Sigmoid colon (tissue), 4 donors: ENCODE results near the gene ZFC3H1.

Source experiments
- EP300 ChIP-seq, 4 donors: sonication (generic); formaldehyde crosslinking; IDR thresholded peaks; one replicate each; pipeline ENCODE4 v1.6.1; 2017; ENCODE audit warnings: antibody characterized with exemption in 4 of 4
- POLR2A ChIP-seq, 2 donors: fragments of 450-650 bp; IDR thresholded peaks; one replicate each; pipeline ENCODE4 v1.6.1; 2016; ENCODE audit warnings: antibody characterized with exemption in 2 of 2, mild to moderate bottlenecking in 2 of 2, moderate library complexity in 2 of 2
- POLR2AphosphoS5 ChIP-seq, 4 donors: sonication (generic); formaldehyde crosslinking; IDR thresholded peaks; one replicate each; pipeline ENCODE4 v1.6.1; 2017; ENCODE audit warnings: antibody characterized with exemption in 4 of 4
- TF ChIP-seq, protein P1 (sequence below), 4 experiments: fragments of 450-650 bp in 3 of 4; fragments of 200-600 bp in 1 of 4; IDR thresholded peaks; one replicate each; pipeline ENCODE4 v1.5.1; 2016 to 2019; ENCODE audit warnings: antibody characterized with exemption in 4 of 4, mild to moderate bottlenecking in 3 of 4, moderate library complexity in 2 of 4

DNA sequence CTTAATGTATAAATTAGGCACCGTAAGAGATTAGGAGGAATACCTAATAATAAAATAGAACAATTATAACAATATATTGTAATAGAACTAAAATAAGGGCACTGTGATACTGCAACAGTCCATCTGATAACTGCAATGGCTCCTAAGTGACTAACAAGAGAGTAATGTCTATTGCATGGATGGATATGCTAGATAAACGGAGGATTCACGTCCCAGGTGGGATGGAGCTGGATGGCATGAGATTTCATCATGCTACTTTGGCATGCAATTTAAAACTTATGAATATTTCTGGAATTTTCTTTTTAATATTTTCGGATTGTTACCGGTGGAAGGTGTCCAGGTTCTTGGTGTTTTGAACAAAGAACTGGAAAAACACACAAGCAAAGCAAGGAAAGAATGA, 20.0 kb upstream of the ZFC3H1 start:
- TF ChIP-seq, protein P1, sequence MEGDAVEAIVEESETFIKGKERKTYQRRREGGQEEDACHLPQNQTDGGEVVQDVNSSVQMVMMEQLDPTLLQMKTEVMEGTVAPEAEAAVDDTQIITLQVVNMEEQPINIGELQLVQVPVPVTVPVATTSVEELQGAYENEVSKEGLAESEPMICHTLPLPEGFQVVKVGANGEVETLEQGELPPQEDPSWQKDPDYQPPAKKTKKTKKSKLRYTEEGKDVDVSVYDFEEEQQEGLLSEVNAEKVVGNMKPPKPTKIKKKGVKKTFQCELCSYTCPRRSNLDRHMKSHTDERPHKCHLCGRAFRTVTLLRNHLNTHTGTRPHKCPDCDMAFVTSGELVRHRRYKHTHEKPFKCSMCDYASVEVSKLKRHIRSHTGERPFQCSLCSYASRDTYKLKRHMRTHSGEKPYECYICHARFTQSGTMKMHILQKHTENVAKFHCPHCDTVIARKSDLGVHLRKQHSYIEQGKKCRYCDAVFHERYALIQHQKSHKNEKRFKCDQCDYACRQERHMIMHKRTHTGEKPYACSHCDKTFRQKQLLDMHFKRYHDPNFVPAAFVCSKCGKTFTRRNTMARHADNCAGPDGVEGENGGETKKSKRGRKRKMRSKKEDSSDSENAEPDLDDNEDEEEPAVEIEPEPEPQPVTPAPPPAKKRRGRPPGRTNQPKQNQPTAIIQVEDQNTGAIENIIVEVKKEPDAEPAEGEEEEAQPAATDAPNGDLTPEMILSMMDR (IDR thresholded peaks at IDR 0.05): no peak
- TF ChIP-seq EP300 (IDR thresholded peaks at IDR 0.05) (no peak), POLR2AphosphoS5 (IDR thresholded peaks at IDR 0.05) (no peak), POLR2A (IDR thresholded peaks at IDR 0.05) (no peak)
